Measurements from ENCODE around the gene GGT5. TPM values are rescaled to one million over a fixed set of nuclear protein-coding genes. Genes with fewer than 3 reads are reported as not detected.

GGT5 gene
- total RNA-seq, 1 experiment from 2014 or later: 34.6 TPM

DNA sequence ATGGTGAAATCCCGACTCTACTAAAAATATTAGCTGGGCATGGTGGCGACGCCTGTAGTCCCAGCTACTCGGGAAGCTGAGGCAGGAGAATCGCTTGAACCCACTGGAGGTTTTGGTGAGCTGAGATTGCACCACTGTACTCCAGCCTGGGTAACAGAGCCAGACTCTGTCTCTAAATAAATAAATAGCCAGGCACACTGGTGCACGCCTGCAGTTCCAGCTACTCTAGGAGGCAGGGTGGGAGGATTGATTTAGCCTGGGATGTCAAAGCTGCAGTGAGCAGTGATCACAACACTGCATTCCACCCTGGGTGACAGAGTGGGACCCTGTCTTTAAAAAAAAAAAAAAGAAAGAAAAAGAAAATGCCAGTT lies 46.2 kb downstream of the GGT5 start:
- Mint-ChIP-seq H3K4me1 (ENCODE audit: insufficient read depth, unreplicated experiment) (peaks cover 19% of the 10 kb centered on the region), H3K27ac (ENCODE audit: low read depth, unreplicated experiment) (no peak overlapping the region), H3K27me3 (ENCODE audit: insufficient read depth, unreplicated experiment) (no peaks in the 10 kb centered on the region), H3K36me3 (ENCODE audit: insufficient read depth, unreplicated experiment) (no peaks in the 10 kb centered on the region), H3K9me3 (ENCODE audit: unreplicated experiment) (no peaks in the 10 kb centered on the region), H3K4me3 (ENCODE audit: unreplicated experiment) (no peak overlapping the region)
- DNase-seq (ENCODE audit: unreplicated experiment): no peak
- no TSS peak for BruUV-seq (replicated peaks)
- intact Hi-C loops (cut with micrococcal nuclease): no loop called here
- CTCF ChIA-PET: interaction anchor here (1.4 kb wide), 1 partner anchor 9 kb away, joined by 11 read pairs; no protein-coding TSS in a partner anchor
- TF ChIP-seq, protein P1, sequence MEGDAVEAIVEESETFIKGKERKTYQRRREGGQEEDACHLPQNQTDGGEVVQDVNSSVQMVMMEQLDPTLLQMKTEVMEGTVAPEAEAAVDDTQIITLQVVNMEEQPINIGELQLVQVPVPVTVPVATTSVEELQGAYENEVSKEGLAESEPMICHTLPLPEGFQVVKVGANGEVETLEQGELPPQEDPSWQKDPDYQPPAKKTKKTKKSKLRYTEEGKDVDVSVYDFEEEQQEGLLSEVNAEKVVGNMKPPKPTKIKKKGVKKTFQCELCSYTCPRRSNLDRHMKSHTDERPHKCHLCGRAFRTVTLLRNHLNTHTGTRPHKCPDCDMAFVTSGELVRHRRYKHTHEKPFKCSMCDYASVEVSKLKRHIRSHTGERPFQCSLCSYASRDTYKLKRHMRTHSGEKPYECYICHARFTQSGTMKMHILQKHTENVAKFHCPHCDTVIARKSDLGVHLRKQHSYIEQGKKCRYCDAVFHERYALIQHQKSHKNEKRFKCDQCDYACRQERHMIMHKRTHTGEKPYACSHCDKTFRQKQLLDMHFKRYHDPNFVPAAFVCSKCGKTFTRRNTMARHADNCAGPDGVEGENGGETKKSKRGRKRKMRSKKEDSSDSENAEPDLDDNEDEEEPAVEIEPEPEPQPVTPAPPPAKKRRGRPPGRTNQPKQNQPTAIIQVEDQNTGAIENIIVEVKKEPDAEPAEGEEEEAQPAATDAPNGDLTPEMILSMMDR (IDR thresholded peaks at IDR 0.05; ENCODE audit: unreplicated experiment): no peak
- POLR2A ChIA-PET: no interaction called here

DNA sequence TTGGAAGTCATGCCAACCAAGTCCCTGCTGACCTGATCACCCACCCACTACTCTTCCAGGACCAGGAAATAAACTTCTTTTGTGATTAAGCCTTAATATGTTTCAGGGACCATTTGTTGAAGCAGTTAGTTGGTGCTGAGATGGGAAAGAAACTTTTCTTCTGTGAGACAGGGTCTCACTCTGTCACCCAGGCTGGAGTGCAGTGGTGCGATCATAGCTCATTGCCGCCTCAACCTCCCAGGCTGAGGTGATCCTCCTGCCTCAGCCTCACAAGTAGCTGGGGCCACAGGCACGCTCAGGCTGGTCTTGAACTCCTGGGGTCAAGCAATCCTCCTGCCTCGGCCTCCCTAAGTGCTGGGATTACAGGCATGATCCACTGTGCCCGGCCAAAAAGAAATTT lies 53.0 kb downstream of the GGT5 start:
- H3K9me3 Mint-ChIP-seq (ENCODE audit: unreplicated experiment): no peaks in the 10 kb centered on the region
- ChIA-PET POLR2A (interaction anchor here (0.7 kb wide), 1 partner anchor 9 kb away, joined by 3 read pairs; no protein-coding TSS in a partner anchor), CTCF (interaction anchor here (0.5 to 2.8 kb wide), 4 partner anchors 12 to 175 kb away, joined by 3 to 13 read pairs (median 3); no protein-coding TSS in a partner anchor)
- no TSS peak for BruUV-seq (replicated peaks)
- intact Hi-C loops (cut with micrococcal nuclease): no loop called here
- H3K27ac Mint-ChIP-seq (ENCODE audit: low read depth, unreplicated experiment): no peak overlapping the region
- H3K36me3 Mint-ChIP-seq (ENCODE audit: insufficient read depth, unreplicated experiment): peaks cover 7% of the 10 kb centered on the region
- H3K4me3 Mint-ChIP-seq (ENCODE audit: unreplicated experiment): no peak overlapping the region
- peaks cover 32% of the 10 kb centered on the region for H3K4me1 Mint-ChIP-seq (ENCODE audit: insufficient read depth, unreplicated experiment)
- no peaks in the 10 kb centered on the region for H3K27me3 Mint-ChIP-seq (ENCODE audit: insufficient read depth, unreplicated experiment)
- TF ChIP-seq, protein P1 (IDR thresholded peaks at IDR 0.05; ENCODE audit: unreplicated experiment): no peak
- no peak for DNase-seq (ENCODE audit: unreplicated experiment)

DNA sequence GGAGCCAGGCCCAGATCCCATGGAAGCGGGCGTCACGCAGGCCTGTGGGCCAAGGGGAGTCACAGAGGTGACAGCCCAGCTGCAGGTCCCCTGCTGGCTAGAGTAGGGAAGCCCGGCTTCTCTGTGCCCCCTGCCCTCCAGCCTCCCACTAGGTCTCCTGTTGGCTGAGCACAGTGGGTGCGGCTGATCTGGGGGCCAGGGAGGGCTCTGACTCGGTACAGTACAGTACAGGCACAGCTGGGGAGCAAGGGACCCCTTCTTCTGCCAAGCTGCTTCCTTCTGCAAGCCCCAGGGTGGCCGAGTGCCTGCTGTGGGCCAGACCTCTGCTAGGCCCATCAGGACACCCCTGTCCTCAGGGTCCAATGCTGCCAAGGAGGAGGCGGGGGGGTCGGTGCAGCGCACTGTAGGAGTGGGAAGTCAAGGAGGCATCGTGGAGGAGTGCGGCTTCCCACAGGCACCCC lies 53.5 kb downstream of the GGT5 start:
- peaks cover 7% of the 10 kb centered on the region for H3K36me3 Mint-ChIP-seq (ENCODE audit: insufficient read depth, unreplicated experiment)
- no peak for DNase-seq (ENCODE audit: unreplicated experiment)
- H3K27ac Mint-ChIP-seq (ENCODE audit: low read depth, unreplicated experiment): peak overlapping the region; percentile 54
- peaks cover 32% of the 10 kb centered on the region for H3K4me1 Mint-ChIP-seq (ENCODE audit: insufficient read depth, unreplicated experiment)
- no peaks in the 10 kb centered on the region for H3K9me3 Mint-ChIP-seq (ENCODE audit: unreplicated experiment)
- ChIA-PET CTCF (interaction anchor here (0.5 to 2.8 kb wide), 6 partner anchors 11 to 174 kb away, joined by 3 to 23 read pairs (median 3); partner anchors contain the start of gene SUSD2), POLR2A (interaction anchor here (0.7 kb wide), 1 partner anchor 9 kb away, joined by 3 read pairs; no protein-coding TSS in a partner anchor)
- no peak overlapping the region for H3K4me3 Mint-ChIP-seq (ENCODE audit: unreplicated experiment)
- no peaks in the 10 kb centered on the region for H3K27me3 Mint-ChIP-seq (ENCODE audit: insufficient read depth, unreplicated experiment)
- intact Hi-C loops (cut with micrococcal nuclease): no loop called here
- no TSS peak for BruUV-seq (replicated peaks)
- TF ChIP-seq, protein P1 (IDR thresholded peaks at IDR 0.05; ENCODE audit: unreplicated experiment): no peak

DNA sequence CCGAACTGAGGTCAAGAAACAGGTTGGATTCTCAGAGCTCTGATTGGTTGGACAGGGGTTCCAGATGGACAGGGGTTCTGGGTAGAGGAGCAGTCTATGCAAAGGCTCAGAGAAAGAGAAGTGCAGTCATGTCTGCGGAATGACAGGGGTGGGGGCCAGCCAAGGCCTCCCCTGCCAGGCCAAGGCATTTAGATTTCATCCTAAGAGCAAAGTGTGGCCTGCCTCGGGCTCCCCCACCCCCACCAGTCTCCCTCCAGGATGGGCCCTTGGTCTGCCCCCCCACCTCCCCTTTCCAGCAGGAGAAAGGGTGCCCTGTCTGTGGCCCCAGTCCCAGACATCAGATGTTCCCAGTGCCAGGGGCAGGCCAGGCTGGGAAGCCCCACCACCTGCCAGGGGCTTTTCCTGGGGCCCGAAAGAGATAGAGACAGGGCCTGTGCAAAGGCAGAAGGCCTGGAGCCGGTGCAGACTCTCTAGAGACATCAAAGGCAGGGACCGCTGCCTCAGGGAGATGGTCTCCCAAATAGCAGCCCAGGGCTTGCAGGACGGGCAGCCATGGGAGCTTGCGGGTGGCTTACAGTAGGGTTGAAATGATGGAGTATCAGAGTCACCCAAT lies 54.2 kb downstream of the GGT5 start:
- peaks cover 32% of the 10 kb centered on the region for H3K4me1 Mint-ChIP-seq (ENCODE audit: insufficient read depth, unreplicated experiment)
- intact Hi-C loops (cut with micrococcal nuclease): no loop called here
- DNase-seq (ENCODE audit: unreplicated experiment): no peak
- H3K27ac Mint-ChIP-seq (ENCODE audit: low read depth, unreplicated experiment): peak overlapping the region; percentile 54
- ChIA-PET POLR2A (interaction anchor here (1.2 to 1.9 kb wide), 4 partner anchors 17 to 80 kb away, joined by 3 to 13 read pairs (median 4); partner anchors contain the start of gene SPECC1L), CTCF (interaction anchor here (0.7 to 2.8 kb wide), 14 partner anchors 8 to 162 kb away, joined by 3 to 23 read pairs (median 6); partner anchors contain the start of genes GGT5 and SUSD2)
- TF ChIP-seq, protein P1 (IDR thresholded peaks at IDR 0.05; ENCODE audit: unreplicated experiment): no peak
- no TSS peak for BruUV-seq (replicated peaks)
- H3K36me3 Mint-ChIP-seq (ENCODE audit: insufficient read depth, unreplicated experiment): peaks cover 7% of the 10 kb centered on the region
- no peak overlapping the region for H3K4me3 Mint-ChIP-seq (ENCODE audit: unreplicated experiment)
- H3K9me3 Mint-ChIP-seq (ENCODE audit: unreplicated experiment): no peaks in the 10 kb centered on the region
- no peaks in the 10 kb centered on the region for H3K27me3 Mint-ChIP-seq (ENCODE audit: insufficient read depth, unreplicated experiment)
